Osteoblast (primary cell): ENCODE data around the gene SARDH. TPM values are rescaled to one million over a fixed set of nuclear protein-coding genes. Genes with fewer than 3 reads are reported as not detected.

Source experiments
- DNase-seq: peaks from one replicate; pipeline ENCODE4 v3.0.0; 2011; ENCODE audit warnings: low spot score, mixed read lengths; ENCODE audit not compliant: insufficient read length; ENCODE audit errors: missing footprints
- H2AFZ ChIP-seq: 2 replicates; pipeline ENCODE4 v1.6.0; 2011; ENCODE audit warnings: mild to moderate bottlenecking, low read length
- H3K27ac ChIP-seq: 2 replicates; pipeline ENCODE4 v1.5.1; 2011; ENCODE audit warnings: mild to moderate bottlenecking, low read depth, low read length, moderate library complexity
- H3K27me3 ChIP-seq: 2 replicates; pipeline ENCODE4 v1.6.0; 2012; ENCODE audit warnings: mild to moderate bottlenecking, control low read depth, inconsistent platforms, low read length, moderate library complexity; ENCODE audit not compliant: insufficient read depth
- H3K36me3 ChIP-seq: 2 replicates; pipeline ENCODE4 v1.5.1; 2011; ENCODE audit warnings: mild to moderate bottlenecking, low read length, control low read depth, moderate library complexity; ENCODE audit not compliant: insufficient read depth
- H3K4me1 ChIP-seq: 2 replicates; pipeline ENCODE4 v1.5.1; 2011; ENCODE audit warnings: mild to moderate bottlenecking, low read length, control low read depth, moderate library complexity; ENCODE audit not compliant: insufficient read depth
- H3K4me2 ChIP-seq: 2 replicates; pipeline ENCODE4 v1.6.0; 2011; ENCODE audit warnings: mild to moderate bottlenecking, low read length; ENCODE audit not compliant: insufficient read depth
- H3K4me3 ChIP-seq: fragments of 200-600 bp; sonication (generic); 3 replicates; pipeline ENCODE4 v1.5.1; 2012; ENCODE audit warnings: mild to moderate bottlenecking, low read length, inconsistent platforms; ENCODE audit not compliant: insufficient read depth
- H3K79me2 ChIP-seq: 2 replicates; pipeline ENCODE4 v1.6.0; 2012; ENCODE audit warnings: mild to moderate bottlenecking, low read length, control low read depth, inconsistent platforms; ENCODE audit not compliant: insufficient read depth
- H3K9me3 ChIP-seq: 2 replicates; pipeline ENCODE4 v1.5.1; 2011; ENCODE audit warnings: low read depth, low read length, control low read depth
- H4K20me1 ChIP-seq: 2 replicates; pipeline ENCODE4 v1.6.0; 2012; ENCODE audit warnings: mild to moderate bottlenecking, low read length, control low read depth; ENCODE audit not compliant: insufficient read depth
- total RNA-seq: library from RNA; depleted of rRNA; stranded (reverse); fragments of >200 nt; gene quantifications from 2 replicates; pipeline ENCODE4 v1.2.3, GENCODE V29; 2012
- TF ChIP-seq, protein P1 (sequence below): IDR thresholded peaks from 2 replicates; pipeline ENCODE4 v1.5.1; 2011; ENCODE audit warnings: mild to moderate bottlenecking, low read depth, low read length, moderate library complexity; ENCODE audit errors: extremely low read depth

Gene SARDH
- total RNA-seq, 1 donor = 5.4 TPM

DNA sequence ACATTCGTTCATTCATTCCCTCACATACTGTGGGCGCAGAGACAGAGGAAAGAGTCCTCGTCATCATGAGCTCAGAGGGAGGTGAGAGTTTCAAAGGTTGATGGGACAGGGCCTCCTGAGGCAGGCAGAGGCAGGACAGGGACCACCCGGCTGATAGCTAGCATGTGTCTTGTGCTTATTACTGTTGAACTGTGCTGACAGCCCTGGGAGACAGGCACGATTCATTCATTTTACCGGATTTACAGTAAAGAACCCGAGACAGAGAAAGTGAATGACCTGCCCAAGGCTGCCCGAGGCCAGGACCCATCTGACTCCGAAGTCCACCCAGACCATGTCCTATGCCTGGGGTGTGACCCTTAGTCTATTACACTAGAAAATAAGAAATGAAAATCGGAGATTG lies 124.1 kb downstream of the SARDH start:
- H3K27me3 ChIP-seq = peaks cover 41% of the 10 kb centered on the region
- H3K4me3 ChIP-seq = no peak overlapping the region
- no peaks in the 10 kb centered on the region for H3K9me3 ChIP-seq
- no peaks in the 10 kb centered on the region for H3K4me1 ChIP-seq
- TF ChIP-seq, protein P1, sequence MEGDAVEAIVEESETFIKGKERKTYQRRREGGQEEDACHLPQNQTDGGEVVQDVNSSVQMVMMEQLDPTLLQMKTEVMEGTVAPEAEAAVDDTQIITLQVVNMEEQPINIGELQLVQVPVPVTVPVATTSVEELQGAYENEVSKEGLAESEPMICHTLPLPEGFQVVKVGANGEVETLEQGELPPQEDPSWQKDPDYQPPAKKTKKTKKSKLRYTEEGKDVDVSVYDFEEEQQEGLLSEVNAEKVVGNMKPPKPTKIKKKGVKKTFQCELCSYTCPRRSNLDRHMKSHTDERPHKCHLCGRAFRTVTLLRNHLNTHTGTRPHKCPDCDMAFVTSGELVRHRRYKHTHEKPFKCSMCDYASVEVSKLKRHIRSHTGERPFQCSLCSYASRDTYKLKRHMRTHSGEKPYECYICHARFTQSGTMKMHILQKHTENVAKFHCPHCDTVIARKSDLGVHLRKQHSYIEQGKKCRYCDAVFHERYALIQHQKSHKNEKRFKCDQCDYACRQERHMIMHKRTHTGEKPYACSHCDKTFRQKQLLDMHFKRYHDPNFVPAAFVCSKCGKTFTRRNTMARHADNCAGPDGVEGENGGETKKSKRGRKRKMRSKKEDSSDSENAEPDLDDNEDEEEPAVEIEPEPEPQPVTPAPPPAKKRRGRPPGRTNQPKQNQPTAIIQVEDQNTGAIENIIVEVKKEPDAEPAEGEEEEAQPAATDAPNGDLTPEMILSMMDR = no peak
- H3K79me2 ChIP-seq = no peaks in the 10 kb centered on the region
- H3K27ac ChIP-seq = no peak overlapping the region
- no peak overlapping the region for H3K4me2 ChIP-seq
- H3K36me3 ChIP-seq = no peaks in the 10 kb centered on the region
- H2AFZ ChIP-seq = no peak overlapping the region
- no peaks in the 10 kb centered on the region for H4K20me1 ChIP-seq
- DNase-seq = peak; percentile 27

Other genes starting within 250 kb of the SARDH start
- gene MYMK, start 213.4 kb downstream of the SARDH start, total RNA-seq = not detected in 2 replicates
- gene ADAMTSL2, start 203.6 kb downstream of the SARDH start, total RNA-seq = under 0.01 and 0.29 TPM in 2 replicates
- gene FAM163B, start 129.0 kb downstream of the SARDH start, total RNA-seq = not detected in 2 replicates
- gene DBH, start 102.0 kb downstream of the SARDH start, total RNA-seq = not detected in 2 replicates